IPS-18c (cell line): ENCODE results near the gene SEC61G.

Experiments used
- H3K4me3 ChIP-seq: 2 replicates; pipeline ENCODE4 v1.7.0; 2013; ENCODE audit warnings: low read depth, mild to moderate bottlenecking, low read length, moderate library complexity; ENCODE audit not compliant: insufficient read depth
- H3K9me3 ChIP-seq: one replicate; pipeline ENCODE4 v1.6.1; 2013; ENCODE audit warnings: mild to moderate bottlenecking, low read length, moderate library complexity; ENCODE audit not compliant: control insufficient read depth, insufficient read depth

Gene SEC61G

GRCh38 chr7:54758702-54759592 lies at the start of gene SEC61G:
Gene SEC61G, minus strand, starts transcription at chr7:54759211. Its CDS starts 1,623 bp downstream, at chr7:54757588.
- H3K4me3 ChIP-seq: peak within 1 kb of the TSS; percentile 68
- no peaks in the 10 kb centered on the region for H3K9me3 ChIP-seq

GRCh38 chr7:54802841-54803240 lies 43.8 kb upstream of the SEC61G start:
- Histone ChIP-seq H3K9me3 (no peaks in the 10 kb centered on the region), H3K4me3 (no peak overlapping the region)

GRCh38 chr7:54802114-54802513 lies 43.1 kb upstream of the SEC61G start:
- Histone ChIP-seq H3K4me3 (no peak overlapping the region), H3K9me3 (peaks cover 2% of the 10 kb centered on the region)

GRCh38 chr7:54799792-54800191 lies 40.8 kb upstream of the SEC61G start:
- no peak overlapping the region for H3K4me3 ChIP-seq
- H3K9me3 ChIP-seq: peaks cover 2% of the 10 kb centered on the region

GRCh38 chr7:54798530-54798929 lies 39.5 kb upstream of the SEC61G start:
- Histone ChIP-seq H3K9me3 (peaks cover 2% of the 10 kb centered on the region), H3K4me3 (no peak overlapping the region)

GRCh38 chr7:54796853-54797252 lies 37.8 kb upstream of the SEC61G start:
- peaks cover 2% of the 10 kb centered on the region for H3K9me3 ChIP-seq
- no peak overlapping the region for H3K4me3 ChIP-seq

- no peak overlapping the region for H3K4me3 ChIP-seq
- peaks cover 2% of the 10 kb centered on the region for H3K9me3 ChIP-seq
Measured at GRCh38 chr7:54796150-54796549, 37.1 kb upstream of the SEC61G start.

GRCh38 chr7:54792383-54792782 lies 33.4 kb upstream of the SEC61G start:
- Histone ChIP-seq H3K4me3 (no peak overlapping the region), H3K9me3 (peaks cover 1% of the 10 kb centered on the region)

GRCh38 chr7:54788664-54789063 lies 29.7 kb upstream of the SEC61G start:
- Histone ChIP-seq H3K4me3 (no peak overlapping the region), H3K9me3 (no peaks in the 10 kb centered on the region)

GRCh38 chr7:54785261-54785660 lies 26.2 kb upstream of the SEC61G start:
- Histone ChIP-seq H3K4me3 (no peak overlapping the region), H3K9me3 (no peaks in the 10 kb centered on the region)

GRCh38 chr7:54783952-54784351 lies 24.9 kb upstream of the SEC61G start:
- H3K4me3 ChIP-seq: no peak overlapping the region
- H3K9me3 ChIP-seq: no peaks in the 10 kb centered on the region

- H3K9me3 ChIP-seq: no peaks in the 10 kb centered on the region
- no peak overlapping the region for H3K4me3 ChIP-seq
Measured at GRCh38 chr7:54782829-54783228, 23.8 kb upstream of the SEC61G start.

- H3K9me3 ChIP-seq: no peaks in the 10 kb centered on the region
Measured at GRCh38 chr7:54782314-54782713, 23.3 kb upstream of the SEC61G start.

GRCh38 chr7:54781134-54781920 lies 22.3 kb upstream of the SEC61G start:
- no peak overlapping the region for H3K4me3 ChIP-seq
- H3K9me3 ChIP-seq: no peaks in the 10 kb centered on the region

More at GRCh38 chr7:54782314-54782713, 23.3 kb upstream of the SEC61G start:
- H3K4me3 ChIP-seq: no peak overlapping the region

- no peaks in the 10 kb centered on the region for H3K9me3 ChIP-seq
- H3K4me3 ChIP-seq: no peak overlapping the region
Measured at GRCh38 chr7:54780490-54780889, 21.5 kb upstream of the SEC61G start.

GRCh38 chr7:54778696-54779540 lies 19.9 kb upstream of the SEC61G start:
- Histone ChIP-seq H3K9me3 (no peaks in the 10 kb centered on the region), H3K4me3 (no peak overlapping the region)

GRCh38 chr7:54778166-54778565 lies 19.2 kb upstream of the SEC61G start:
- Histone ChIP-seq H3K4me3 (no peak overlapping the region), H3K9me3 (no peaks in the 10 kb centered on the region)
